GM12892 (cell line): ENCODE data around the gene OBSCN.

Experiments
- POLR2A ChIP-seq: IDR thresholded peaks from 2 replicates; pipeline ENCODE4 v1.6.1; 2011; ENCODE audit warnings: low read depth, low read length, control low read depth
- POLR2AphosphoS5 ChIP-seq: IDR thresholded peaks from 2 replicates; pipeline ENCODE4 v1.6.1; 2011; ENCODE audit warnings: low read depth, low read length, control low read depth
- TAF1 ChIP-seq: IDR thresholded peaks from 2 replicates; pipeline ENCODE4 v1.6.1; 2011; ENCODE audit warnings: low read depth, mild to moderate bottlenecking, control low read depth, low read length, borderline replicate concordance

DNA sequence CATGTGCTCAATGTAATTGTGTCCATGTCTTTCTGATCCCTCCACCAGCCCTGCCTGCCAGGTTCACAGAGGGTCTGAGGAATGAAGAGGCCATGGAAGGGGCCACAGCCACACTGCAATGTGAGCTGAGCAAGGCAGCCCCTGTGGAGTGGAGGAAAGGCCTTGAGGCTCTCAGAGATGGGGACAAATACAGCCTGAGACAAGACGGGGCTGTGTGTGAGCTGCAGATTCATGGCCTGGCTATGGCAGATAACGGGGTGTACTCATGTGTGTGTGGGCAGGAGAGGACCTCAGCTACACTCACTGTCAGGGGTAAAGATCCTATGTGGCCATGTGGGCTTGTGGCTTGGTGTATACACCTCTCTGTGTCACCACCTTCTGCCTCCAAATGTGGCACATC, 91.4 kb downstream of the OBSCN start:
- no peak for TF ChIP-seq POLR2AphosphoS5
- TF ChIP-seq POLR2A: no peak
- TF ChIP-seq TAF1: no peak
